VCaP (cell line): Measurements from ENCODE around the gene MPP4.
"Not testable (repeated sequence)": the region's sequence is repeated elsewhere in the genome, so short reads cannot be mapped to it uniquely, and the experiment has no call there.

ENCODE experiments used
- H3K27ac ChIP-seq: fragments of 450-650 bp; 2 replicates; pipeline ENCODE4 v1.5.1; 2017
- CTCF ChIP-seq: fragments of 450-650 bp; conservative IDR thresholded peaks from 2 replicates; pipeline ENCODE4 v1.5.1; 2017; ENCODE audit warnings: mild to moderate bottlenecking, moderate library complexity

Gene MPP4

GRCh38 chr2:201674298-201674697, 24.1 kb downstream of the MPP4 start:
- TF ChIP-seq CTCF, result no peak
- no peak overlapping the region for H3K27ac ChIP-seq

DNA sequence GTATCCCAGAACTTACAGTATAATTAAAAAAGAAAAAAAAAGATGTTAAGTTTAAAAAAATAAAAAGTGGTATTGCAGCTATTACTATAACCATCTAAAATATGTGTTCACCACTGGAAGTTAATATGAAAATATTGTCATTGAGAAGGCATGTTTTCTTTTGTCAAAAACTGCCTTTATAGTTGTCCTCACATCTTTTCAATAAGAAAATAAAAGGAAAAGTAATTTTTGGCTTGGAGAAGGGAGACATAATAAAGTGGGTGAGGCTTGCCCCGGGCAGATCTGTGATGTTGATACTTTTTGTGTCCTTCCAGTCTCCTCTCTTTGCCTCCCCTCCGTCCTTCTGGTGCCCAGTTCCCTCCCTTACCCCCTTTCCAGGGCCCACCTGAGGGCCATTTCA, 24.9 kb downstream of the MPP4 start:
- no peak overlapping the region for H3K27ac ChIP-seq
- no peak for TF ChIP-seq CTCF

- H3K27ac ChIP-seq, result not testable (repeated sequence)
Measured at GRCh38 chr2:201671205-201671604, 27.2 kb downstream of the MPP4 start.

- TF ChIP-seq CTCF, result no peak
- no peak overlapping the region for H3K27ac ChIP-seq
Measured at GRCh38 chr2:201669865-201670264, 28.6 kb downstream of the MPP4 start.

DNA sequence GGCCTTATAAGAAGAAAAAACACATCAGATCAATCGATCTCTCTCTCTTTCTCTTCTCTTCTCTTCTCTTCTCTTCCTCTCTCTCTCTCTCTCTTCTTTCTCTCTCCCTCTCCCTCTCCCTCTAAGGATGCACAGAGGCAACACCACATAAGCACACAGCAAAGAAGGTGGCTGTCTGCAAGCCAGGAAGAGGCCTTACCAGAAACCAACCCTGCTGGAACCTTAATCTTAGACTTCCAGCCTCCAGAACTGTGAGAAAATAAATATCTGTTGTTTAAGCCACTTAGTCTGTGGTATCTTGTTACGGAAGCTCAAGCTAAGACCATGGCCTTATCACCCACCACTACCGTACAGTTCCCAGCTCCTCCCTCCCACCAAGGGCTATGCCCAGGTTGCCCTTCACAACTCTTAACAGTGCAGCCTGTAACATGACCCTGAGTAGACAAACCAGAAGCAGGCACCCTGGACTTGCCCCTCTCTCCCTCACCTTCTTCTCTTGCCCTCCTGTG, 30.0 kb downstream of the MPP4 start:
- no peak overlapping the region for H3K27ac ChIP-seq
- TF ChIP-seq CTCF, result no peak

DNA sequence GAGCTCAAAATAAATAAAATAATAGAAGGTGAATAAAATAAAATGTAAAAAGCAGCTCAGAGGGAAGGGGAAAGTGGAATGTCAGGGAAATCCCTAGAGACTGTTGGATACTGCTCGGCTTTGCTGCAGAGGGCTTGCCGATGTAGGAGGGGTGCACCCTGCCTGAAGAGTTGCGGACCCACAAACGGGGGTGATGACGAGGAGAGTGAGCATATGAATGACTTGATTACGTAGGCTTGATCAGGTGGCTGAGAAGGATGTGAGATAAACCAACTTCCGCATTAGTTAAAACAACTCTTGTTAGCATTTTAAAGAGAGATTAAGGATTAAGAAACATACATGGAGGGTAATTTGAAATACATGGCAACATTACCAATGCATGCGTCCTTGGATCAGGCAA, 34.1 kb downstream of the MPP4 start:
- TF ChIP-seq CTCF, result no peak
- no peak overlapping the region for H3K27ac ChIP-seq

- TF ChIP-seq CTCF, result no peak
- H3K27ac ChIP-seq, result no peak overlapping the region
Measured at GRCh38 chr2:201661366-201661765, 37.1 kb downstream of the MPP4 start.

DNA sequence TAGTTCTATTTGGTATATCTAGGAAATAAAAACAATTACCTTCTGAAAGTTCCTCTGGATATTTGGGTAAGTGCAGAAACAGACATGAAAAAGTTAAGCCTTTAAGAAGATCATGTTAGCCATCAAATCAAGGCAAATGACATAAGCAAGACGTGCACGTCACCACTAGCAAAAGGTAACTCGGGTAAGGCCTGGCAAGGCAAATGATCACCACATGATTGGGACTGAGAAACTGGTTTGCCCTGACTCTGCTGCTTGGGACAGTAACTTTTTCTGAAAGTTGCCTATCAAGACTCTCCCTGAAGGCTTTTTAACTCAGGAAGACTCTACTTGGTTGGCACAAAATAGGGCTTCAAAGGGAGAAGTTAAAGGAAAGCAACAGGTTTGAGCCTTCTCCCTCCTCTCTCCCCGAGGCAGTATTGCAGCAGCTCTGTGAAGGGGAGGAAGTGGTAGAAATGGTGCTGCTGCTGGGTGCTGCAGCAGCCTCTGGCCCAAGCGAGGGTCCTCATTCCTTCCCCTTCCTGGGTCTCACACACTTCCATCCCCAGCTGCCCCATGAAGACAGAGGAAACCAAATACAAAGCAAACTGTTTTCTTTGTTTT, 38.0 kb downstream of the MPP4 start:
- TF ChIP-seq CTCF, result no peak
- H3K27ac ChIP-seq, result no peak overlapping the region
